Measurements from ENCODE around the gene CASP7.

The CASP7 gene

GRCh38 chr10:113665352-113665751 is 14.4 kb upstream of the CASP7 start:
- ChIA-PET CTCF (no interaction called here), POLR2A (no interaction called here)
- no peak for TF ChIP-seq CTCF (IDR thresholded peaks at IDR 0.05; ENCODE audit: control extremely low read depth, extremely low read depth, low read depth, missing control alignments)
- no peak for DNase-seq (ENCODE audit: extremely low spot score)

- no peak for DNase-seq (ENCODE audit: extremely low spot score)
- ChIA-PET CTCF (no interaction called here), POLR2A (no interaction called here)
- TF ChIP-seq CTCF (IDR thresholded peaks at IDR 0.05; ENCODE audit: control extremely low read depth, extremely low read depth, low read depth, missing control alignments) = no peak
Measured at GRCh38 chr10:113665806-113666354, 13.8 kb upstream of the CASP7 start.

- TF ChIP-seq CTCF (IDR thresholded peaks at IDR 0.05; ENCODE audit: control extremely low read depth, extremely low read depth, low read depth, missing control alignments) = no peak
- CTCF ChIA-PET = interaction anchor here (0.9 to 1.0 kb wide), 2 partner anchors 13 to 15 kb away, joined by 3 to 4 read pairs; partner anchors contain the start of gene CASP7
- peak; percentile 35 for DNase-seq (ENCODE audit: extremely low spot score)
- POLR2A ChIA-PET = no interaction called here
Measured at GRCh38 chr10:113666682-113667252, 12.9 kb upstream of the CASP7 start.

- POLR2A ChIA-PET = interaction anchor here (0.8 kb wide), 1 partner anchor 489 kb away, joined by 8 read pairs; no protein-coding TSS in a partner anchor
- no peak for TF ChIP-seq CTCF (IDR thresholded peaks at IDR 0.05; ENCODE audit: control extremely low read depth, extremely low read depth, low read depth, missing control alignments)
- CTCF ChIA-PET = interaction anchor here (1.2 to 2.5 kb wide), 8 partner anchors 12 to 169 kb away, joined by 3 to 9 read pairs (median 4); no protein-coding TSS in a partner anchor
- DNase-seq (ENCODE audit: extremely low spot score) = peak; percentile 35
Measured at GRCh38 chr10:113680190-113681111, 739 bp downstream of the CASP7 start.

- DNase-seq (ENCODE audit: extremely low spot score) = peak; percentile 60
- CTCF ChIA-PET = interaction anchor here (1.2 to 2.5 kb wide), 4 partner anchors 10 to 33 kb away, joined by 3 to 9 read pairs (median 5); no protein-coding TSS in a partner anchor
- POLR2A ChIA-PET = no interaction called here
- no peak for TF ChIP-seq CTCF (IDR thresholded peaks at IDR 0.05; ENCODE audit: control extremely low read depth, extremely low read depth, low read depth, missing control alignments)
Measured at GRCh38 chr10:113681533-113682470, 2.1 kb downstream of the CASP7 start.

Data from GM10248 (cell line).